Measurements from ENCODE around the gene RPS27. TPM values are rescaled to one million over a fixed set of nuclear protein-coding genes. Genes with fewer than 3 reads are reported as not detected.

Gene RPS27
- total and polyA plus RNA-seq, 2 of the 13 experiments (the other 11 are each of a cell fraction or from before 2014, with no cell fraction given), result 3,737 to 9,964 TPM

DNA sequence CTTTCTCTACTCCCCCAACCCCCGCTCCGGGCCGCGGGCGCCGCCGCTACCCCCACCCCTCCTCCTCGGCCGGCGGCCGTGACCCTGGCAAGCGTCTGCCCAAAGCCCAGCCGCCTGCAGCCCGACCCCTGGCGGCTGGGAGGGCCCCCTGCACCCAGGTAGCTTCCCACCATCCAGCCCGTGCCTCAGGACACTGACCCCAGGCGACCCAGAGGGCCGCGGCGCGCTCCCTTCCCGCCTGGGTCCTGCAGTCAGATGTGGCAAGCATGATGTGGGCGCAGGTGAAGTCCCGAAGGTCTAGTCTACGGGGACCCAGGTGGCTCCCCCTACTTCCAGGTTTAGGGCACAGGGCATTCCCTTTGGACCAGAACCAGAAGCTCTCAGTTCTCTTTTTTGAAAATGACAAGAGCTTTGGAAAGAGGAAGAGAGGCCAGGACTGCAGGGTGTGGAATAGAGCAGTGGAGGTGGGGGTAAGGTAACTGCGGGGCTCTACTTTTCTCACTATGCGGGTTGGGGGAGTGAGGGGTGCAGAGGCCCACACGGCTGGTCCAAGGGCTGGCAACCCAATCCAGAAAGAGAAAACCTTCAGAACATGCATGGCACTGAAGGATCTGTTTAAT, 43.8 kb upstream of the RPS27 start, which contains the start of gene DENND4B (continued):
- TF ChIP-seq SOX13 (IDR thresholded peaks at IDR 0.05) (no peak), SOX13 (CRISPR knock-in tag; conservative IDR thresholded peaks at IDR 0.05 in 1 of 2, IDR thresholded peaks at IDR 0.05 in 1 of 2) (peak in 1 of 2 experiments; percentile 22; a peak in 1 of 4 replicates), ZNF335 (CRISPR knock-in tag; IDR thresholded peaks at IDR 0.05) (0 out of 2 replicates have a peak, but pooled peaks have one; percentile 50), RBM22 (optimal IDR thresholded peaks at IDR 0.05; ENCODE audit: low read length) (peak; percentile 88), TOE1 (CRISPR knock-in tag; IDR thresholded peaks at IDR 0.05) (no peak), AHR (CRISPR knock-in tag; IDR thresholded peaks at IDR 0.05) (no peak), NR2F1 (CRISPR knock-in tag; IDR thresholded peaks at IDR 0.05) (peak; percentile 52 to 64; a peak in 3 of 4 replicates), SATB2 (CRISPR knock-in tag; IDR thresholded peaks at IDR 0.05) (no peak), HNF4G (IDR thresholded peaks at IDR 0.05; ENCODE audit: borderline replicate concordance, low read depth, low read length) (peak; percentile 5; the same call in 1 of the 2 replicates), HNF4G (CRISPR knock-in tag; IDR thresholded peaks at IDR 0.05; ENCODE audit: borderline replicate concordance, low read depth) (no peak; the same call in 1 of the 2 replicates), NR2C2 (CRISPR knock-in tag; IDR thresholded peaks at IDR 0.05; ENCODE audit: borderline replicate concordance) (peak; percentile 78), NFYC (CRISPR knock-in tag; IDR thresholded peaks at IDR 0.05) (no peak; the same call in 1 of the 2 replicates), IRF2 (CRISPR knock-in tag; IDR thresholded peaks at IDR 0.05) (peak; percentile 75; the same call in 1 of the 2 replicates)
- TF ChIP-seq, protein P1, sequence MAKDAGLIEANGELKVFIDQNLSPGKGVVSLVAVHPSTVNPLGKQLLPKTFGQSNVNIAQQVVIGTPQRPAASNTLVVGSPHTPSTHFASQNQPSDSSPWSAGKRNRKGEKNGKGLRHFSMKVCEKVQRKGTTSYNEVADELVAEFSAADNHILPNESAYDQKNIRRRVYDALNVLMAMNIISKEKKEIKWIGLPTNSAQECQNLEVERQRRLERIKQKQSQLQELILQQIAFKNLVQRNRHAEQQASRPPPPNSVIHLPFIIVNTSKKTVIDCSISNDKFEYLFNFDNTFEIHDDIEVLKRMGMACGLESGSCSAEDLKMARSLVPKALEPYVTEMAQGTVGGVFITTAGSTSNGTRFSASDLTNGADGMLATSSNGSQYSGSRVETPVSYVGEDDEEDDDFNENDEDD (CRISPR knock-in tag; IDR thresholded peaks at IDR 0.05; ENCODE audit: borderline replicate concordance), result peak; percentile 50; the same call in 1 of the 2 replicates
- TF ChIP-seq, protein P2, sequence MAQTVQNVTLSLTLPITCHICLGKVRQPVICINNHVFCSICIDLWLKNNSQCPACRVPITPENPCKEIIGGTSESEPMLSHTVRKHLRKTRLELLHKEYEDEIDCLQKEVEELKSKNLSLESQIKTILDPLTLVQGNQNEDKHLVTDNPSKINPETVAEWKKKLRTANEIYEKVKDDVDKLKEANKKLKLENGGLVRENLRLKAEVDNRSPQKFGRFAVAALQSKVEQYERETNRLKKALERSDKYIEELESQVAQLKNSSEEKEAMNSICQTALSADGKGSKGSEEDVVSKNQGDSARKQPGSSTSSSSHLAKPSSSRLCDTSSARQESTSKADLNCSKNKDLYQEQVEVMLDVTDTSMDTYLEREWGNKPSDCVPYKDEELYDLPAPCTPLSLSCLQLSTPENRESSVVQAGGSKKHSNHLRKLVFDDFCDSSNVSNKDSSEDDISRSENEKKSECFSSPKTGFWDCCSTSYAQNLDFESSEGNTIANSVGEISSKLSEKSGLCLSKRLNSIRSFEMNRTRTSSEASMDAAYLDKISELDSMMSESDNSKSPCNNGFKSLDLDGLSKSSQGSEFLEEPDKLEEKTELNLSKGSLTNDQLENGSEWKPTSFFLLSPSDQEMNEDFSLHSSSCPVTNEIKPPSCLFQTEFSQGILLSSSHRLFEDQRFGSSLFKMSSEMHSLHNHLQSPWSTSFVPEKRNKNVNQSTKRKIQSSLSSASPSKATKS (CRISPR knock-in tag; IDR thresholded peaks at IDR 0.05), result no peak
- TF ChIP-seq, protein P3, sequence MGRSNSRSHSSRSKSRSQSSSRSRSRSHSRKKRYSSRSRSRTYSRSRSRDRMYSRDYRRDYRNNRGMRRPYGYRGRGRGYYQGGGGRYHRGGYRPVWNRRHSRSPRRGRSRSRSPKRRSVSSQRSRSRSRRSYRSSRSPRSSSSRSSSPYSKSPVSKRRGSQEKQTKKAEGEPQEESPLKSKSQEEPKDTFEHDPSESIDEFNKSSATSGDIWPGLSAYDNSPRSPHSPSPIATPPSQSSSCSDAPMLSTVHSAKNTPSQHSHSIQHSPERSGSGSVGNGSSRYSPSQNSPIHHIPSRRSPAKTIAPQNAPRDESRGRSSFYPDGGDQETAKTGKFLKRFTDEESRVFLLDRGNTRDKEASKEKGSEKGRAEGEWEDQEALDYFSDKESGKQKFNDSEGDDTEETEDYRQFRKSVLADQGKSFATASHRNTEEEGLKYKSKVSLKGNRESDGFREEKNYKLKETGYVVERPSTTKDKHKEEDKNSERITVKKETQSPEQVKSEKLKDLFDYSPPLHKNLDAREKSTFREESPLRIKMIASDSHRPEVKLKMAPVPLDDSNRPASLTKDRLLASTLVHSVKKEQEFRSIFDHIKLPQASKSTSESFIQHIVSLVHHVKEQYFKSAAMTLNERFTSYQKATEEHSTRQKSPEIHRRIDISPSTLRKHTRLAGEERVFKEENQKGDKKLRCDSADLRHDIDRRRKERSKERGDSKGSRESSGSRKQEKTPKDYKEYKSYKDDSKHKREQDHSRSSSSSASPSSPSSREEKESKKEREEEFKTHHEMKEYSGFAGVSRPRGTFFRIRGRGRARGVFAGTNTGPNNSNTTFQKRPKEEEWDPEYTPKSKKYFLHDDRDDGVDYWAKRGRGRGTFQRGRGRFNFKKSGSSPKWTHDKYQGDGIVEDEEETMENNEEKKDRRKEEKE (IDR thresholded peaks at IDR 0.05), result no peak
- TF ChIP-seq, protein P4, sequence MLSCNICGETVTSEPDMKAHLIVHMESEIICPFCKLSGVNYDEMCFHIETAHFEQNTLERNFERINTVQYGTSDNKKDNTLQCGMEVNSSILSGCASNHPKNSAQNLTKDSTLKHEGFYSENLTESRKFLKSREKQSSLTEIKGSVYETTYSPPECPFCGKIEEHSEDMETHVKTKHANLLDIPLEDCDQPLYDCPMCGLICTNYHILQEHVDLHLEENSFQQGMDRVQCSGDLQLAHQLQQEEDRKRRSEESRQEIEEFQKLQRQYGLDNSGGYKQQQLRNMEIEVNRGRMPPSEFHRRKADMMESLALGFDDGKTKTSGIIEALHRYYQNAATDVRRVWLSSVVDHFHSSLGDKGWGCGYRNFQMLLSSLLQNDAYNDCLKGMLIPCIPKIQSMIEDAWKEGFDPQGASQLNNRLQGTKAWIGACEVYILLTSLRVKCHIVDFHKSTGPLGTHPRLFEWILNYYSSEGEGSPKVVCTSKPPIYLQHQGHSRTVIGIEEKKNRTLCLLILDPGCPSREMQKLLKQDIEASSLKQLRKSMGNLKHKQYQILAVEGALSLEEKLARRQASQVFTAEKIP (CRISPR knock-in tag; IDR thresholded peaks at IDR 0.05; ENCODE audit: borderline replicate concordance), result no peak
- TF ChIP-seq, protein P5, sequence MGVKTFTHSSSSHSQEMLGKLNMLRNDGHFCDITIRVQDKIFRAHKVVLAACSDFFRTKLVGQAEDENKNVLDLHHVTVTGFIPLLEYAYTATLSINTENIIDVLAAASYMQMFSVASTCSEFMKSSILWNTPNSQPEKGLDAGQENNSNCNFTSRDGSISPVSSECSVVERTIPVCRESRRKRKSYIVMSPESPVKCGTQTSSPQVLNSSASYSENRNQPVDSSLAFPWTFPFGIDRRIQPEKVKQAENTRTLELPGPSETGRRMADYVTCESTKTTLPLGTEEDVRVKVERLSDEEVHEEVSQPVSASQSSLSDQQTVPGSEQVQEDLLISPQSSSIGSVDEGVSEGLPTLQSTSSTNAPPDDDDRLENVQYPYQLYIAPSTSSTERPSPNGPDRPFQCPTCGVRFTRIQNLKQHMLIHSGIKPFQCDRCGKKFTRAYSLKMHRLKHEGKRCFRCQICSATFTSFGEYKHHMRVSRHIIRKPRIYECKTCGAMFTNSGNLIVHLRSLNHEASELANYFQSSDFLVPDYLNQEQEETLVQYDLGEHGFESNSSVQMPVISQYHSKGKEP (CRISPR knock-in tag; IDR thresholded peaks at IDR 0.05), result no peak
